Mesodermal cell (in vitro differentiated cells): ENCODE data around the gene TMEM132E.

Experiments
- H3K27ac ChIP-seq: 2 replicates; pipeline ENCODE4 v1.7.0; 2013; ENCODE audit warnings: mild to moderate bottlenecking, low read depth, low read length, moderate library complexity; ENCODE audit not compliant: severe bottlenecking
- H3K36me3 ChIP-seq: 2 replicates; pipeline ENCODE4 v1.7.1; 2013; ENCODE audit warnings: mild to moderate bottlenecking, low read length, moderate library complexity; ENCODE audit not compliant: control insufficient read depth, insufficient read depth
- H3K4me1 ChIP-seq: one replicate; pipeline ENCODE4 v1.7.1; 2013; ENCODE audit warnings: mild to moderate bottlenecking, low read length; ENCODE audit not compliant: insufficient read depth, control insufficient read depth, poor library complexity, severe bottlenecking
- H3K4me3 ChIP-seq: 2 replicates; pipeline ENCODE4 v1.7.0; 2013; ENCODE audit warnings: low read length, control low read depth, mild to moderate bottlenecking; ENCODE audit not compliant: insufficient read depth, poor library complexity, severe bottlenecking; ENCODE audit errors: extremely low read depth
- H3K9me3 ChIP-seq: 2 replicates; pipeline ENCODE4 v1.7.1; 2013; ENCODE audit warnings: mild to moderate bottlenecking, low read length, moderate library complexity; ENCODE audit not compliant: control insufficient read depth
- WGBS, 2 experiments: methylation state at CpG; one replicate each; pipeline ENCODE4 v1.1.5; 2013; ENCODE audit warnings: missing lambda C conversion rate in 2 of 2; ENCODE audit not compliant: insufficient coverage in 2 of 2; 5-methylcytosine and 5-hydroxymethylcytosine counted together

Gene TMEM132E

DNA sequence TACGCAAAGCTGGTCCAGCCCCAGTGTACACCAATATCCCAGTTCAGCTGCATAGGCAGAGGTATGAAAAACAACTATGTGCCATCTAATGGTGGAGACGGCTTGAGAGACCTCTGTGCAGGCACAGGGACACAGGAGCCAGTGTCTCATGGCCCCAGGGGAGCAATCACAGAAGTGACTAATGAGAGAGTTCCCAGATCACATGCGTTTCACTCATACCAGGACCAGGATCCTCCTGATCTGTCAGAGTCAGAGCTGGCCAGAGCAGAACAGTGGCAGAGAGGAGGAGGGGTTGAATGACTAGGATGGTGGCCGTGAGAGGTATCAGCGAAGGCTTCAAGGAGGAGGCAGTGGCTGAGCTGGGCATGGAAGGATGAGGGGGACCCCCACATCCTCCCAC is 41.1 kb downstream of the TMEM132E start:
- WGBS, 2 experiments = 64 to 65% methylated on average over 3 to 4 of the region's 5 CpGs
- H3K27ac ChIP-seq = no peak overlapping the region
- H3K4me3 ChIP-seq = no peak overlapping the region

DNA sequence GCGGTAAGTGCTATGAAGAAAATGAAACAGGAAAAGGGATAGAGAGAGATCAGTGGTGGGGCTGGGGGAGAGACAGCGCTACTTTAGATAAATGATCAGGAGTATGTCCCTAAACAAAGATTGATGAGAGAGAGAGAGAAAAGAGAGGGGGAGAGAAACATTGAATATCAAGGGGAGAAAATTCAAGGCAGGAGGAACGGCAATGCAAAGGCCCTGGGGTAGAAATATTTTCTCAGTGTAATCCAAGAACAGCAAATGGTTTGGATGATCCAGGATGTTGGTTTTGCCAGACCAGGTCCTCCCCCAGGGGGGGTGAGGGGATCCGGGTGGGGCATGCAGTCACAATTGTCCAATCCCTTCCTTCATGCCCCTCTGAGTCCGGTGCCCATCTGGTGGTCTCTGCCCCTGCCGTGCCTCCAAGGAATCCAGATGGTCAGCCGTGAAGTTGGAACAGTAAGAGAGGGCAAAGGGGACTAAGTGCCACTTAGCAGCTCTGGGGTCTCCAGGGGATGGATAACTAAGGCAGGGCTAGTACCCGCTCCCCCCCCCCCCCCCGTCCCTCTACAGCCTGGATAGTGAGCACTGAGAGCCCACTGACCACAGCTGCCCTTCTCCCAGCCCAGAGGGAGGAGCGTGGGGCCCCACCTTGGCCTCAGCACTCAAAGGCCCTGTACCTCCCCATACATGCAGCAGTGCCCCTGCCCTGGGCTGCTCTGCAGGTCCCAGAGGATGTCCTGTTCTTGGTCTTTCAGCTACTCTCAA is 43.7 kb downstream of the TMEM132E start:
- no peaks in the 10 kb centered on the region for H3K36me3 ChIP-seq
- H3K4me3 ChIP-seq = no peak overlapping the region
- no peak overlapping the region for H3K27ac ChIP-seq
- no peaks in the 10 kb centered on the region for H3K9me3 ChIP-seq
- WGBS, 2 experiments = 89 to 92% methylated on average over 6 to 9 of the region's 10 CpGs
- peaks cover 24% of the 10 kb centered on the region for H3K4me1 ChIP-seq

More for the DNA sequence above, 41.1 kb downstream of the TMEM132E start:
- peaks cover 31% of the 10 kb centered on the region for H3K4me1 ChIP-seq
- H3K36me3 ChIP-seq = no peaks in the 10 kb centered on the region
- no peaks in the 10 kb centered on the region for H3K9me3 ChIP-seq

GRCh38 chr17:34623856-34624766 is 44.7 kb downstream of the TMEM132E start:
- H3K27ac ChIP-seq = no peak overlapping the region
- H3K36me3 ChIP-seq = no peaks in the 10 kb centered on the region
- H3K4me3 ChIP-seq = no peak overlapping the region
- no peaks in the 10 kb centered on the region for H3K9me3 ChIP-seq
- H3K4me1 ChIP-seq = peaks cover 24% of the 10 kb centered on the region
- 72 to 78% methylated on average over 10 of the region's 12 CpGs for WGBS, 2 experiments

GRCh38 chr17:34624767-34625383 is 45.5 kb downstream of the TMEM132E start:
- no peak overlapping the region for H3K4me3 ChIP-seq
- H3K27ac ChIP-seq = no peak overlapping the region
- no peaks in the 10 kb centered on the region for H3K9me3 ChIP-seq
- 40 to 68% methylated on average over 2 to 3 of the region's 7 CpGs for WGBS, 2 experiments
- peaks cover 24% of the 10 kb centered on the region for H3K4me1 ChIP-seq
- no peaks in the 10 kb centered on the region for H3K36me3 ChIP-seq

DNA sequence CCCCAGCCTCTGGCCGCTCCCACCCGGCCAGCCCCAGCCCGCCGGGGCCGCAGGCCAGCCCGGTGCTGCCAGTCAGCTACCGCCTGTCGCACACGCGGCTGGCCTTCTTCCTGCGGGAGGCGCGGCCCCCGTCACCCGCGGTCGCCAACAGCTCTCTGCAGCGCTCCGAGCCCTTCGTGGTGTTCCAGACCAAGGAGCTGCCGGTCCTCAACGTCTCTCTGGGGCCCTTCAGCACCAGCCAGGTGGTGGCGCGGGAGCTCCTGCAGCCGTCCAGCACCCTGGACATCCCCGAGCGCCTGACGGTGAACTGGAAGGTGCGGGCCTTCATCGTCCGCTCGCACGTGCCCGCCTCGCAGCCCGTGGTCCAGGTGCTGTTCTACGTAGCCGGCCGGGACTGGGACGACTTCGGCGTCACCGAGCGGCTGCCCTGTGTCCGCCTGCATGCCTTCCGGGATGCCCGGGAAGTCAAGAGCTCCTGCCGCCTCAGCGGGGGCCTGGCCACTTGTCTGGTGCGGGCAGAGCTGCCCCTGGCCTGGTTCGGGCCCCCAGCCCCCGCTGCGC is 46.8 kb downstream of the TMEM132E start:
- no peaks in the 10 kb centered on the region for H3K36me3 ChIP-seq
- H3K9me3 ChIP-seq = no peaks in the 10 kb centered on the region
- H3K4me1 ChIP-seq = peaks cover 17% of the 10 kb centered on the region
- H3K27ac ChIP-seq = no peak overlapping the region
- WGBS, 2 experiments = 66 to 76% methylated on average over 45 to 51 of the region's 53 CpGs
- no peak overlapping the region for H3K4me3 ChIP-seq

- H3K4me3 ChIP-seq = no peak overlapping the region
- no peaks in the 10 kb centered on the region for H3K9me3 ChIP-seq
- H3K27ac ChIP-seq = no peak overlapping the region
- H3K4me1 ChIP-seq = peaks cover 12% of the 10 kb centered on the region
- WGBS, 2 experiments = 88 to 92% methylated on average over 7 to 8 of the region's 8 CpGs
- no peaks in the 10 kb centered on the region for H3K36me3 ChIP-seq
Observed at GRCh38 chr17:34628879-34629278, 49.5 kb downstream of the TMEM132E start.

DNA sequence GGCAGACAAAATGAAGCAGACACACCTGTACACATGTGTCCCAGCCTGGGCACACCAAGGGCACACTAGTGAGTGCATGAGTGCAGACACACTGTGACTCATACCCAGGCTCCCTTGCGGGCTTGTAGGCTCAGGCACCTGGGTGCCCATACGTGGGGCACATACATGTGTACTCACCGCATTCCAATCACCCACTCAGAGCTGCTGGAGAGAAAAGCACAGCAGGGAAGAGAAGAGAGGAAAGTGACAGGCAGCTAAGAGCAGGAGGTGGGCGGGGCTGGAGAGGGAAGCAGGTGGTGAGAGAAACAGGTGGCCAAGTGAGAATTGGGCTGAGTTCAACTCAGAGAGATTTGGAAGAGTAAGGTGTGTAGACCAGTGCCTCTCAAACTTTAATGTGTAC is 54.0 kb downstream of the TMEM132E start:
- Histone ChIP-seq H3K9me3 (no peaks in the 10 kb centered on the region), H3K27ac (no peak overlapping the region), H3K36me3 (no peaks in the 10 kb centered on the region), H3K4me1 (no peaks in the 10 kb centered on the region), H3K4me3 (no peak overlapping the region)
- 25 to 63% methylated on average over 2 of the region's 4 CpGs for WGBS, 2 experiments

- H3K36me3 ChIP-seq = no peaks in the 10 kb centered on the region
Observed at GRCh38 chr17:34633760-34634159, 54.4 kb downstream of the TMEM132E start.

GRCh38 chr17:34634551-34635160 is 55.3 kb downstream of the TMEM132E start:
- Histone ChIP-seq H3K4me3 (no peak overlapping the region), H3K27ac (no peak overlapping the region), H3K4me1 (no peaks in the 10 kb centered on the region), H3K36me3 (no peaks in the 10 kb centered on the region), H3K9me3 (no peaks in the 10 kb centered on the region)
- 87 to 92% methylated on average over 11 to 14 of the region's 15 CpGs for WGBS, 2 experiments

More at GRCh38 chr17:34633760-34634159, 54.4 kb downstream of the TMEM132E start:
- WGBS, 2 experiments = 78 to 94% methylated on average over 2 of the region's 3 CpGs
- Histone ChIP-seq H3K27ac (no peak overlapping the region), H3K4me1 (no peaks in the 10 kb centered on the region), H3K9me3 (no peaks in the 10 kb centered on the region), H3K4me3 (no peak overlapping the region)

DNA sequence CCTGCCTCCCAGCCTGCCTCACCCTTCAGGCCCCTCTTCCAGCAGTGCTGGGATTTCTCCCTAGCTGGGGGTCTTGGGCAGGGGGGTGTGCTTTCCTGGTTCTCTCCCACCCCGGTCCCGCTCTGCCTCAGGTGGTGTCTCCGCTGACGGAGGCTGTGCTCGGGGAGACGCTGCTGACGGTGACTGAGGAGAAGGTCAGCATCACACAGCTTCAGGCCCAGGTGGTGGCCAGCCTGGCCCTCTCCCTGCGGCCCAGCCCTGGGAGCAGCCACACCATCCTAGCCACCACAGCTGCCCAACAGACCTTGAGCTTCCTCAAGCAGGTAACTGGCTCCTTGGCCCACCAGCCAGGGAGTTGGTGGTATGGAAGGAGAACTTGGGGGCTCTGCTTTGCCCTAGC is 56.5 kb downstream of the TMEM132E start:
- Histone ChIP-seq H3K9me3 (no peaks in the 10 kb centered on the region), H3K36me3 (no peaks in the 10 kb centered on the region), H3K27ac (no peak overlapping the region), H3K4me3 (no peak overlapping the region), H3K4me1 (no peaks in the 10 kb centered on the region)
- WGBS, 2 experiments = 88 to 99% methylated on average over 4 to 7 of the region's 8 CpGs
